HL-60 (cell line): Measurements from ENCODE around the gene ALPL.

ENCODE experiments used
- GABPA ChIP-seq: IDR thresholded peaks from 2 replicates; pipeline ENCODE4 v1.6.1; 2012; ENCODE audit warnings: low read depth
- POLR2AphosphoS5 ChIP-seq: IDR thresholded peaks from 2 replicates; pipeline ENCODE4 v1.6.1; 2012; ENCODE audit warnings: low read depth
- TF ChIP-seq, protein P1 (sequence below): IDR thresholded peaks from 2 replicates; pipeline ENCODE4 v1.6.1; 2012; ENCODE audit warnings: low read depth; ENCODE audit not compliant: insufficient replicate concordance
- TF ChIP-seq, protein P2 (sequence below): IDR thresholded peaks from one replicate; pipeline ENCODE4 v1.5.1; 2011; ENCODE audit warnings: low read length, control low read depth, inconsistent platforms; ENCODE audit not compliant: insufficient read depth

- TF ChIP-seq, protein P1, sequence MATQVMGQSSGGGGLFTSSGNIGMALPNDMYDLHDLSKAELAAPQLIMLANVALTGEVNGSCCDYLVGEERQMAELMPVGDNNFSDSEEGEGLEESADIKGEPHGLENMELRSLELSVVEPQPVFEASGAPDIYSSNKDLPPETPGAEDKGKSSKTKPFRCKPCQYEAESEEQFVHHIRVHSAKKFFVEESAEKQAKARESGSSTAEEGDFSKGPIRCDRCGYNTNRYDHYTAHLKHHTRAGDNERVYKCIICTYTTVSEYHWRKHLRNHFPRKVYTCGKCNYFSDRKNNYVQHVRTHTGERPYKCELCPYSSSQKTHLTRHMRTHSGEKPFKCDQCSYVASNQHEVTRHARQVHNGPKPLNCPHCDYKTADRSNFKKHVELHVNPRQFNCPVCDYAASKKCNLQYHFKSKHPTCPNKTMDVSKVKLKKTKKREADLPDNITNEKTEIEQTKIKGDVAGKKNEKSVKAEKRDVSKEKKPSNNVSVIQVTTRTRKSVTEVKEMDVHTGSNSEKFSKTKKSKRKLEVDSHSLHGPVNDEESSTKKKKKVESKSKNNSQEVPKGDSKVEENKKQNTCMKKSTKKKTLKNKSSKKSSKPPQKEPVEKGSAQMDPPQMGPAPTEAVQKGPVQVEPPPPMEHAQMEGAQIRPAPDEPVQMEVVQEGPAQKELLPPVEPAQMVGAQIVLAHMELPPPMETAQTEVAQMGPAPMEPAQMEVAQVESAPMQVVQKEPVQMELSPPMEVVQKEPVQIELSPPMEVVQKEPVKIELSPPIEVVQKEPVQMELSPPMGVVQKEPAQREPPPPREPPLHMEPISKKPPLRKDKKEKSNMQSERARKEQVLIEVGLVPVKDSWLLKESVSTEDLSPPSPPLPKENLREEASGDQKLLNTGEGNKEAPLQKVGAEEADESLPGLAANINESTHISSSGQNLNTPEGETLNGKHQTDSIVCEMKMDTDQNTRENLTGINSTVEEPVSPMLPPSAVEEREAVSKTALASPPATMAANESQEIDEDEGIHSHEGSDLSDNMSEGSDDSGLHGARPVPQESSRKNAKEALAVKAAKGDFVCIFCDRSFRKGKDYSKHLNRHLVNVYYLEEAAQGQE: no peak
- TF ChIP-seq, protein P2, sequence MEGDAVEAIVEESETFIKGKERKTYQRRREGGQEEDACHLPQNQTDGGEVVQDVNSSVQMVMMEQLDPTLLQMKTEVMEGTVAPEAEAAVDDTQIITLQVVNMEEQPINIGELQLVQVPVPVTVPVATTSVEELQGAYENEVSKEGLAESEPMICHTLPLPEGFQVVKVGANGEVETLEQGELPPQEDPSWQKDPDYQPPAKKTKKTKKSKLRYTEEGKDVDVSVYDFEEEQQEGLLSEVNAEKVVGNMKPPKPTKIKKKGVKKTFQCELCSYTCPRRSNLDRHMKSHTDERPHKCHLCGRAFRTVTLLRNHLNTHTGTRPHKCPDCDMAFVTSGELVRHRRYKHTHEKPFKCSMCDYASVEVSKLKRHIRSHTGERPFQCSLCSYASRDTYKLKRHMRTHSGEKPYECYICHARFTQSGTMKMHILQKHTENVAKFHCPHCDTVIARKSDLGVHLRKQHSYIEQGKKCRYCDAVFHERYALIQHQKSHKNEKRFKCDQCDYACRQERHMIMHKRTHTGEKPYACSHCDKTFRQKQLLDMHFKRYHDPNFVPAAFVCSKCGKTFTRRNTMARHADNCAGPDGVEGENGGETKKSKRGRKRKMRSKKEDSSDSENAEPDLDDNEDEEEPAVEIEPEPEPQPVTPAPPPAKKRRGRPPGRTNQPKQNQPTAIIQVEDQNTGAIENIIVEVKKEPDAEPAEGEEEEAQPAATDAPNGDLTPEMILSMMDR: no peak
- TF ChIP-seq GABPA: no peak
- no peak for TF ChIP-seq POLR2AphosphoS5
These were observed 112.7 kb downstream of the ALPL start for GRCh38 chr1:21621761-21622436.
